OCI-LY1 (cell line): Measurements from ENCODE around the gene CEND1.

Experiments
- CTCF ChIP-seq: fragments of 200-600 bp; sonication (generic), shearing (Covaris generic); IDR thresholded peaks from 2 replicates; pipeline ENCODE4 v1.5.1; 2017; ENCODE audit warnings: mild to moderate bottlenecking, antibody characterized with exemption, low read length, moderate library complexity, mixed read lengths
- EZH2 ChIP-seq: fragments of 200-600 bp; sonication (generic), shearing (Covaris generic); IDR thresholded peaks from 2 replicates; pipeline ENCODE4 v1.8.0; 2017; ENCODE audit warnings: borderline replicate concordance, mixed run types, mild to moderate bottlenecking, antibody characterized with exemption, low read length, moderate library complexity, mixed read lengths

DNA sequence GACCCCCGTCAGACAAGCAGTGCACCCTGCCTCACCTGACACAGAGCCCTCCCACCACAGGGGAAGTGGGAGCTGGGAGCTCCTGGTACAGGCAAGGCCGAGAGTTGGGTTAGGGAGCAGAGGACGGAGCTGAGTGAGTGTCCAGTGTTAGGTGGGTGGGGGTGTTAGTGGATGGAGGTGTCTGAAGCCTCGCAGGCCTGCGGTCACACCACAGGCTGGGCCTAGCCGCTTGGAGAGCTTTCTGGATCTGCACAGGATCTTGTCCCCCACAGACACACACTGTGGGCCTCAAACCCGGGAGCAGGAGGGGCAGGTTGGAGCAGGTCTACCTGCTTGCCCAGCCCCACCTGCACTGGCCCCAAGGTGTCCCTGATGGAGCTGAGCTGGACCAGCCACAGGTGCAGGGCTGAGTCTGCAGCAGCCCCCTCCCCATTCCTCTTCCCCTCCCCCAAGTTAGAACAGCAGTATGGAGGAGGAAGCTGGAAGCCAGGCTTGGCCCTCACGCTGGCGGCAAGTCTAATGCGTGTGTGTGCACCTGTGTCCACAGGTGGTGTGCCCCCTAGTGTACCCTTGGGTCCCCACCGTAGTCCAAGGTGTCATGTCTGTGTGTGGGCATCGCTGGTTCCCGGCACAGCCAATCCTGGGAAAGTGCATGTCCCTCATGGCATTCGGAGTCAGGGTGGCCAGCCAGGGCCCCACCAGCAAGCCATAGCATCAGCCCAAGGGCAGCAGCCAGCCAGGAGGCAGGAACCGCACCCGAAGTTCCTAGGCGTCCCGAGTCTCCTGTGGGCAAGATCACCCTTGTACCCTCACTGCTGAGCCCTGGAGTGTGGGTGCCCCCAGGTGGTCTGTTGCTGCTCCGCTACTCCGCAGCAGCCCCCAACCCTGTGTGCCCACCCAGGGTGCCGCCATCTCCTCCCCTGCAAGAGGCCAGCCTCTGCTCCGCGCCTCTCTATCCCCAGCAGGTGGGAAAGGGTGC lies 10.6 kb downstream of the CEND1 start:
- TF ChIP-seq CTCF (peak; percentile 22; the same call in 1 of the 2 replicates), EZH2 (no peak)
